Measurements from ENCODE around the gene KIAA1210.

KIAA1210 gene

DNA sequence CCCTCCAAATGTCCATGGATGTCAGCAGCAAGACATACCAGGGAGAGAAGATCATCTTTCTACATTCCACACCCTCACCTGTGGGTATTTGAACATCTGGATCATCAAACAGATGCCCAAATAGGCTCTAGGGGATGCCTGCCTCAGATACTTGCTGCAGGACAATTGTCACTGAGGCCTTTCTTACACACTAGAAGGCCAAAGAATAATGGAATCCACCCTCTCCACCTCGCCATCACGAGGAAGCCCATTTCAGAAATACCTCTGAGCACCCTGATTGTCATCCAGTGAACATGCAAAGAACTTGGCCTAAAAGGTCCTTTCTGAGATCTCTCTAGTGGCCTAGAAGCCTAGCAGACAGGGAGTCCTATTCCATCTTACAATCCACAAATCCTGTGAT, 6.9 kb upstream of the KIAA1210 start:
- no peaks in the 10 kb centered on the region for H3K36me3 ChIP-seq (ENCODE audit: control insufficient read depth in 2 of 2, insufficient read depth in 2 of 2, low read length in 2 of 2)
- no peaks in the 10 kb centered on the region for H3K4me1 ChIP-seq (ENCODE audit: control insufficient read depth, insufficient read depth, low read length)
- H3K4me3 ChIP-seq (ENCODE audit: low read length in 2 of 2): no peak overlapping the region
- peaks cover 0 to 15% of the 10 kb centered on the region in 2 donors for H3K27me3 ChIP-seq (ENCODE audit: control insufficient read depth in 1 of 2, insufficient read depth in 2 of 2, low read length in 2 of 2)
- H3K9ac ChIP-seq (ENCODE audit: low read length in 2 of 2): no peak overlapping the region
- no peaks in the 10 kb centered on the region for H3K9me3 ChIP-seq (ENCODE audit: control insufficient read depth in 2 of 2, low read length in 2 of 2)
- no peak overlapping the region for H3K27ac ChIP-seq (ENCODE audit: low read length)

DNA sequence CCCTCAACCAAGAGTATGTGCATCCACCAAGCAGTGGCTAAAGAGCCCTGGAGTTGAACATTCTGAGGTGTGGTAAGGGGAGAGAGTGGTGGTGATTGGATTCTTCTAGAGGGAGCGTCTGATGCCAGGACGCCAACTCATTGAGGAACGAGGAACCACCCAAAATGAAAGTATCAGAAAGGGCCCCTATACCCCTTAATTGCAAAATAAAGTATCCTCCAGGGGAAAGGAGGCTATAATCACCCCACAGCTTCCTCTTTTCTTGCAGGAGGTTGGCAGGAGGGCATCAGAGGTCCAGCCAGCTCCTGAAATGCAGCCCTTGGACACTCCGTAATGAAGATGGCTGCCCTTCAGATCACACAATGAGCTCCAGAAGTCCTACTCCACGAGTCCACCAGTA, 5.3 kb upstream of the KIAA1210 start:
- Histone ChIP-seq H3K27me3 (ENCODE audit: control insufficient read depth in 1 of 2, insufficient read depth in 2 of 2, low read length in 2 of 2) (peaks cover 0 to 15% of the 10 kb centered on the region in 2 donors), H3K4me1 (ENCODE audit: control insufficient read depth, insufficient read depth, low read length) (no peaks in the 10 kb centered on the region), H3K36me3 (ENCODE audit: control insufficient read depth in 2 of 2, insufficient read depth in 2 of 2, low read length in 2 of 2) (no peaks in the 10 kb centered on the region), H3K27ac (ENCODE audit: low read length) (no peak overlapping the region), H3K4me3 (ENCODE audit: low read length in 2 of 2) (no peak overlapping the region), H3K9ac (ENCODE audit: low read length in 2 of 2) (no peak overlapping the region), H3K9me3 (ENCODE audit: control insufficient read depth in 2 of 2, low read length in 2 of 2) (no peaks in the 10 kb centered on the region)

- H3K9me3 ChIP-seq (ENCODE audit: control insufficient read depth in 2 of 2, low read length in 2 of 2): no peaks in the 10 kb centered on the region
- H3K4me3 ChIP-seq (ENCODE audit: low read length in 2 of 2): no peak overlapping the region
- peaks cover 0 to 15% of the 10 kb centered on the region in 2 donors for H3K27me3 ChIP-seq (ENCODE audit: control insufficient read depth in 1 of 2, insufficient read depth in 2 of 2, low read length in 2 of 2)
- no peak overlapping the region for H3K9ac ChIP-seq (ENCODE audit: low read length in 2 of 2)
- H3K4me1 ChIP-seq (ENCODE audit: control insufficient read depth, insufficient read depth, low read length): no peaks in the 10 kb centered on the region
- H3K36me3 ChIP-seq (ENCODE audit: control insufficient read depth in 2 of 2, insufficient read depth in 2 of 2, low read length in 2 of 2): no peaks in the 10 kb centered on the region
- H3K27ac ChIP-seq (ENCODE audit: low read length): no peak overlapping the region
Measured at GRCh38 chrX:119132316-119132715, 4.7 kb upstream of the KIAA1210 start.

GRCh38 chrX:119130911-119131310, 3.3 kb upstream of the KIAA1210 start:
- Histone ChIP-seq H3K9me3 (ENCODE audit: control insufficient read depth in 2 of 2, low read length in 2 of 2) (no peaks in the 10 kb centered on the region), H3K4me3 (ENCODE audit: low read length in 2 of 2) (no peak overlapping the region), H3K4me1 (ENCODE audit: control insufficient read depth, insufficient read depth, low read length) (no peaks in the 10 kb centered on the region), H3K9ac (ENCODE audit: low read length in 2 of 2) (no peak overlapping the region), H3K27me3 (ENCODE audit: control insufficient read depth in 1 of 2, insufficient read depth in 2 of 2, low read length in 2 of 2) (peaks cover 0 to 20% of the 10 kb centered on the region in 2 donors), H3K27ac (ENCODE audit: low read length) (no peak overlapping the region), H3K36me3 (ENCODE audit: control insufficient read depth in 2 of 2, insufficient read depth in 2 of 2, low read length in 2 of 2) (no peaks in the 10 kb centered on the region)

DNA sequence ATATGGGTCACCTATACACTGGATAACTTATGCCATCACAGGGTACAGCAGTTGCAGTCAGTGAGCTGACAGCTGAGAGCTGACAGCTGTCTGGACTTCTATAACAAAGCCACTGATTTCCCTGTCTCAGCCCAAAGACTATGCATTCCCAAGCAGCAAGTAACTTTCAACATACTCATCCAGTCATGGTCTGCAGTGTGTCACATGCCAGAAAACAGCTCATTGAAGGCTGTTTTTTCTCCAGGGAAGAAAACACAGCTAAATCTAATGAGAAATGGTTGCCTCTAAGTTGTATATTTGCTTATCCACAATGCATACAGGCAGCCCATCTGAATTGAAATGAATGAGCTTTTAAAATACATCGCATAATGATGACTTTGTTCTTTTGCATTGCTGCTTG, 6.3 kb downstream of the KIAA1210 start:
- Histone ChIP-seq H3K36me3 (ENCODE audit: control insufficient read depth in 2 of 2, insufficient read depth in 2 of 2, low read length in 2 of 2) (no peaks in the 10 kb centered on the region), H3K9me3 (ENCODE audit: control insufficient read depth in 2 of 2, low read length in 2 of 2) (no peaks in the 10 kb centered on the region), H3K9ac (ENCODE audit: low read length in 2 of 2) (no peak overlapping the region), H3K27ac (ENCODE audit: low read length) (no peak overlapping the region), H3K4me3 (ENCODE audit: low read length in 2 of 2) (no peak overlapping the region), H3K27me3 (ENCODE audit: control insufficient read depth in 1 of 2, insufficient read depth in 2 of 2, low read length in 2 of 2) (peaks cover 0 to 4% of the 10 kb centered on the region in 2 donors), H3K4me1 (ENCODE audit: control insufficient read depth, insufficient read depth, low read length) (no peaks in the 10 kb centered on the region)

DNA sequence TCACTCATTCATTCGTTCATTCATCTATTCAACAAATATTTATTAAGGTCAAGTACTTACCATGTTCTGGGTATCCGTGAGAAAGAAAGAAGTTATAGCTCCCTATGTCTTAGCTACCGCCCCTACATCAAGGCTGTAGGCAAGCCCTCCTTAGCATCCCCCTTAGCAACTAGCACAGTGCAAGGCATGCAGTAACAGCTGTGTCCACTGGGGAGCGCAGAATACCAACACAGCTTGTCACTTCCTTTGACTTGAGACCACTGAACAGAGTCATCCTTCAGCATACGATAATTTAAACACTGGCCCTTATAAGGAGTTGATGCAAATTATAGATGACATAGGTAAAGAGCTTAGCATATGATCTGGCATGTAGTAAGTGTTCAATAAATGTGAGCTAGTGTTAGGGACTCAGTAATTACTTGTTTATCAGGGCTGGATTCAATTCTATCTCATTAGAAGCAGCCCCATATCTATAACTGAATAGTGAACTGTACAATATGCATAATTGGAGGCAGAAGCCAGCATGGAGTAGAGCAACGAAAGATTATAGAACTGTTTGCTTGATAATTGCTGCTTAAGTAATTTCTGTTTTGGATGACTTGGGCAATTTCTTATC, 8.7 kb downstream of the KIAA1210 start:
- Histone ChIP-seq H3K27me3 (ENCODE audit: control insufficient read depth in 1 of 2, insufficient read depth in 2 of 2, low read length in 2 of 2) (peaks cover 0 to 4% of the 10 kb centered on the region in 2 donors), H3K27ac (ENCODE audit: low read length) (no peak overlapping the region), H3K4me1 (ENCODE audit: control insufficient read depth, insufficient read depth, low read length) (no peaks in the 10 kb centered on the region), H3K9me3 (ENCODE audit: control insufficient read depth in 2 of 2, low read length in 2 of 2) (no peaks in the 10 kb centered on the region), H3K9ac (ENCODE audit: low read length in 2 of 2) (no peak overlapping the region), H3K4me3 (ENCODE audit: low read length in 2 of 2) (no peak overlapping the region), H3K36me3 (ENCODE audit: control insufficient read depth in 2 of 2, insufficient read depth in 2 of 2, low read length in 2 of 2) (no peaks in the 10 kb centered on the region)

GRCh38 chrX:119107206-119107605, 20.4 kb downstream of the KIAA1210 start:
- Histone ChIP-seq H3K4me3 (ENCODE audit: low read length in 2 of 2) (no peak overlapping the region), H3K9me3 (ENCODE audit: control insufficient read depth in 2 of 2, low read length in 2 of 2) (no peaks in the 10 kb centered on the region), H3K9ac (ENCODE audit: low read length in 2 of 2) (no peak overlapping the region), H3K36me3 (ENCODE audit: control insufficient read depth in 2 of 2, insufficient read depth in 2 of 2, low read length in 2 of 2) (no peaks in the 10 kb centered on the region), H3K4me1 (ENCODE audit: control insufficient read depth, insufficient read depth, low read length) (no peaks in the 10 kb centered on the region), H3K27ac (ENCODE audit: low read length) (no peak overlapping the region), H3K27me3 (ENCODE audit: control insufficient read depth in 1 of 2, insufficient read depth in 2 of 2, low read length in 2 of 2) (peaks cover 0 to 7% of the 10 kb centered on the region in 2 donors)

- H3K9me3 ChIP-seq (ENCODE audit: control insufficient read depth in 2 of 2, low read length in 2 of 2): no peaks in the 10 kb centered on the region
- H3K27me3 ChIP-seq (ENCODE audit: control insufficient read depth in 1 of 2, insufficient read depth in 2 of 2, low read length in 2 of 2): peaks cover 0 to 5% of the 10 kb centered on the region in 2 donors
- H3K36me3 ChIP-seq (ENCODE audit: control insufficient read depth in 2 of 2, insufficient read depth in 2 of 2, low read length in 2 of 2): no peaks in the 10 kb centered on the region
- no peak overlapping the region for H3K9ac ChIP-seq (ENCODE audit: low read length in 2 of 2)
- no peak overlapping the region for H3K4me3 ChIP-seq (ENCODE audit: low read length in 2 of 2)
- no peak overlapping the region for H3K27ac ChIP-seq (ENCODE audit: low read length)
- H3K4me1 ChIP-seq (ENCODE audit: control insufficient read depth, insufficient read depth, low read length): no peaks in the 10 kb centered on the region
Measured at GRCh38 chrX:119105826-119106225, 21.8 kb downstream of the KIAA1210 start.

DNA sequence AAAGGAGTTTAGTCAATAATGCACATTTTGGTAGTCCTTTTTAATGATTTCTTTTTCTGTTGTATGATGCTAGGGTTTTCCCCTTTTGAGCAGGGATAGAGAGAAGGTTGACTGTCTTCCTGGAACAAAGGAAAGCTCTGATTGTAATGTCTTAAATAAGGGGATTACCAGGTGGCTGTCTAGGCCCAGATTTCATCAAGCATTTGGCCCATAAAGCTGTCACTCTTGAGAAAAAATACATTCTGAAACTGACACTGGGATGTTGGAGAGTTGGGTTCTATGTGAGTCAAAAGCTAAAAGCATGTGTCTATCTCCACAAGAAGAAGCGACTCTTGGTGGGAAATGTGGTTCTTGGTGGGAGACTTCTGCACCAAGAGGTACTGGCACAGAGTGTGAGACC, 26.4 kb downstream of the KIAA1210 start:
- Histone ChIP-seq H3K4me3 (ENCODE audit: low read length in 2 of 2) (no peak overlapping the region), H3K36me3 (ENCODE audit: control insufficient read depth in 2 of 2, insufficient read depth in 2 of 2, low read length in 2 of 2) (no peaks in the 10 kb centered on the region), H3K27me3 (ENCODE audit: control insufficient read depth in 1 of 2, insufficient read depth in 2 of 2, low read length in 2 of 2) (peaks cover 0 to 2% of the 10 kb centered on the region in 2 donors)

DNA sequence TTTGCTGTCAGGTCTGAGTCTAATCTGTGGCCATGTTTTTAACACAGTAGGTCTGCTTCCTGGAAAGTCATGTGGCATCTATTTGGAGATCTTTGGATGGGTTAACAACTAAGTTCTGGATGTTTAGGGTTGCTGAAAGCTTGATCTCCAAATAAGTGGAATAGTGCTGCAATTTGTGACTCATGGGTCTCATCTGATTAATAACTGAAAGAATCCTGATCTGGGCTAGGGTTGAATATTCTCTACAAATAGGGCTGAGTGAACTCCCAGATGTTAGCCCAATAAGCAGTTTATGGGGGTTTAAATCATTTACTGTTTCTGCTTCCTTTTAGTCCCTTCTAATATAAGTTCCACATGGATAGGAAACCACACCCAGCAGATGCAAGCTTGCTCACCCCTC, 31.7 kb downstream of the KIAA1210 start:
- Histone ChIP-seq H3K4me1 (ENCODE audit: control insufficient read depth, insufficient read depth, low read length) (no peaks in the 10 kb centered on the region), H3K27ac (ENCODE audit: low read length) (no peak overlapping the region), H3K9ac (ENCODE audit: low read length in 2 of 2) (no peak overlapping the region), H3K4me3 (ENCODE audit: low read length in 2 of 2) (no peak overlapping the region), H3K9me3 (ENCODE audit: control insufficient read depth in 2 of 2, low read length in 2 of 2) (no peaks in the 10 kb centered on the region), H3K36me3 (ENCODE audit: control insufficient read depth in 2 of 2, insufficient read depth in 2 of 2, low read length in 2 of 2) (no peaks in the 10 kb centered on the region), H3K27me3 (ENCODE audit: control insufficient read depth in 1 of 2, insufficient read depth in 2 of 2, low read length in 2 of 2) (no peaks in the 10 kb centered on the region)

More for the DNA sequence above, 26.4 kb downstream of the KIAA1210 start:
- Histone ChIP-seq H3K4me1 (ENCODE audit: control insufficient read depth, insufficient read depth, low read length) (no peaks in the 10 kb centered on the region), H3K27ac (ENCODE audit: low read length) (no peak overlapping the region), H3K9me3 (ENCODE audit: control insufficient read depth in 2 of 2, low read length in 2 of 2) (no peaks in the 10 kb centered on the region), H3K9ac (ENCODE audit: low read length in 2 of 2) (no peak overlapping the region)

DNA sequence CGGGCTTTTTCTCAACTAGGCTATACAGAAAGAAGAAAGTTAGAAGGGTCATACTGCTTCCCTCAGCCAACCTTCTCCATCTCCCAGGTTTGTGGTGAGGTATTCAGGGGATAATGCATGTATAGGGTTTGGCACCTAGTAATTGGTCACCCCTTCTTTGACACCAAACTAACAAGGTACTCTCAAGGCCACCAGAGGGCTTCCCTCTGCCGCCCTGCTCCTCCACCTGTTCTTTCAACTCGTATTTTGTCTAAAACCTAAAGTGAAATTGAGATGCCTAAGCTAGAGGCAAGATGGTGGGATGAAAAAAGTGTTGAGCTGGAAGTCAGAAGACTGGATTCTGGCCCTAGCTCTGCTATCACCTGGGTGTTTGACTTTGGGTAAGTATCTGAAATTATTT, 32.8 kb downstream of the KIAA1210 start:
- Histone ChIP-seq H3K27ac (ENCODE audit: low read length) (no peak overlapping the region), H3K9ac (ENCODE audit: low read length in 2 of 2) (no peak overlapping the region), H3K36me3 (ENCODE audit: control insufficient read depth in 2 of 2, insufficient read depth in 2 of 2, low read length in 2 of 2) (no peaks in the 10 kb centered on the region), H3K27me3 (ENCODE audit: control insufficient read depth in 1 of 2, insufficient read depth in 2 of 2, low read length in 2 of 2) (no peaks in the 10 kb centered on the region), H3K4me3 (ENCODE audit: low read length in 2 of 2) (no peak overlapping the region), H3K4me1 (ENCODE audit: control insufficient read depth, insufficient read depth, low read length) (no peaks in the 10 kb centered on the region), H3K9me3 (ENCODE audit: control insufficient read depth in 2 of 2, low read length in 2 of 2) (no peaks in the 10 kb centered on the region)
